Keratinocyte (primary cell): ENCODE data around the gene ITIH2. TPM values are rescaled to one million over a fixed set of nuclear protein-coding genes. Genes with fewer than 3 reads are reported as not detected.

ENCODE experiments used
- DNase-seq: peaks from one replicate; pipeline ENCODE4 v3.0.0-alpha.2; 2011; ENCODE audit warnings: low read depth, missing footprints, low spot score
- FAIRE-seq: peaks from 2 replicates; lab custom pipeline; 2011; peaks lifted over from hg19 to GRCh38; lab: Jason Lieb, UNC
- H2AFZ ChIP-seq: 2 replicates; pipeline ENCODE4 v1.6.0; 2012; ENCODE audit warnings: low read length, control low read depth, inconsistent platforms; ENCODE audit not compliant: control insufficient read depth
- H3K27ac ChIP-seq: 2 replicates; pipeline ENCODE4 v1.5.1; 2011; ENCODE audit warnings: low read length; ENCODE audit not compliant: control insufficient read depth, insufficient read depth
- H3K27me3 ChIP-seq: 3 replicates; pipeline ENCODE4 v1.6.0; 2011; ENCODE audit warnings: low read length; ENCODE audit not compliant: control insufficient read depth, insufficient read depth; ENCODE audit errors: extremely low read depth
- H3K36me3 ChIP-seq, 2 experiments: 2 replicates in 1 of 2; 3 replicates in 1 of 2; pipeline ENCODE4 v1.5.1; 2011; ENCODE audit warnings: low read length in 2 of 2, mild to moderate bottlenecking in 1 of 2; ENCODE audit not compliant: control insufficient read depth in 2 of 2, insufficient read depth in 2 of 2; ENCODE audit errors: extremely low read depth in 1 of 2
- H3K4me1 ChIP-seq: 3 replicates; pipeline ENCODE4 v1.5.1; 2011; ENCODE audit warnings: low read length; ENCODE audit not compliant: control insufficient read depth, insufficient read depth; ENCODE audit errors: extremely low read depth
- H3K4me2 ChIP-seq: 3 replicates; pipeline ENCODE4 v1.6.0; 2011; ENCODE audit warnings: low read depth, low read length; ENCODE audit not compliant: control insufficient read depth, insufficient read depth; ENCODE audit errors: extremely low read depth
- H3K4me3 ChIP-seq, 3 experiments: fragments of 200-600 bp in 1 of 3; sonication (generic) in 1 of 3; 2 replicates in 2 of 3; 3 replicates in 1 of 3; pipeline ENCODE4 v1.5.1; 2011 to 2016; ENCODE audit warnings: low read length in 3 of 3, mild to moderate bottlenecking in 3 of 3, control low read depth in 2 of 3, inconsistent platforms in 1 of 3, low read depth in 1 of 3, mixed read lengths in 1 of 3, mixed run types in 1 of 3, moderate library complexity in 1 of 3; ENCODE audit not compliant: control insufficient read depth in 2 of 3, insufficient read depth in 2 of 3; ENCODE audit errors: extremely low read depth in 1 of 3
- H3K79me2 ChIP-seq: 2 replicates; pipeline ENCODE4 v1.6.0; 2012; ENCODE audit warnings: low read length; ENCODE audit not compliant: control insufficient read depth, insufficient read depth
- H3K9ac ChIP-seq: 3 replicates; pipeline ENCODE4 v1.6.0; 2011; ENCODE audit warnings: low read length; ENCODE audit not compliant: control insufficient read depth, insufficient read depth; ENCODE audit errors: extremely low read depth
- H3K9me1 ChIP-seq: 3 replicates; pipeline ENCODE4 v1.6.0; 2011; ENCODE audit warnings: low read length; ENCODE audit not compliant: control insufficient read depth, insufficient read depth; ENCODE audit errors: extremely low read depth
- H3K9me3 ChIP-seq: 2 replicates; pipeline ENCODE4 v1.5.1; 2012; ENCODE audit warnings: low read depth, low read length; ENCODE audit not compliant: control insufficient read depth
- H4K20me1 ChIP-seq: 3 replicates; pipeline ENCODE4 v1.6.0; 2011; ENCODE audit warnings: low read length; ENCODE audit not compliant: control insufficient read depth, insufficient read depth; ENCODE audit errors: extremely low read depth
- EZH2 ChIP-seq: IDR thresholded peaks from one replicate; pipeline ENCODE4 v1.6.1; 2012; ENCODE audit warnings: inconsistent platforms, mild to moderate bottlenecking, low read length, moderate library complexity
- dilution Hi-C: fragments of 300-500 bp; cut with MboI; formaldehyde crosslinking; loops from one replicate; pipeline ENCODE4 v1.7.0; 2020; ENCODE audit warnings: low sequenced_read_pairs; ENCODE audit not compliant: extremely low pct_ligation_motif_present
- polyA plus RNA-seq, 5 experiments: library from polyadenylated mRNA; depleted of rRNA in 3 of 5; stranded (reverse) in 3 of 5; stranded (forward) in 1 of 5; unstranded in 1 of 5; fragments of >200 nt; gene quantifications; 1 replicate in 1 of 5; 2 replicates in 3 of 5; 3 replicates in 1 of 5; pipeline versions ENCODE4 v1.2.1 to v1.2.3, GENCODE V29; 2011 to 2012; ENCODE audit warnings: missing spikeins in 2 of 5, low read depth in 1 of 5, low replicate concordance in 1 of 5
- TF ChIP-seq, protein P1 (sequence below), 3 experiments: IDR thresholded peaks in 1 of 3; conservative IDR thresholded peaks in 1 of 3; optimal IDR thresholded peaks in 1 of 3; 2 replicates in 2 of 3; 3 replicates in 1 of 3; pipeline versions ENCODE3 to v1.5.1; 2011; ENCODE audit warnings: low read length in 3 of 3, mild to moderate bottlenecking in 3 of 3, moderate library complexity in 2 of 3, control low read depth in 1 of 3, inconsistent platforms in 1 of 3; ENCODE audit not compliant: insufficient read depth in 2 of 3; ENCODE audit errors: extremely low read depth in 1 of 3

Gene ITIH2
- polyA plus RNA-seq, 1 donor (not counting 4 experiments of a cell fraction or from before 2014, with no cell fraction given) = not detected

DNA sequence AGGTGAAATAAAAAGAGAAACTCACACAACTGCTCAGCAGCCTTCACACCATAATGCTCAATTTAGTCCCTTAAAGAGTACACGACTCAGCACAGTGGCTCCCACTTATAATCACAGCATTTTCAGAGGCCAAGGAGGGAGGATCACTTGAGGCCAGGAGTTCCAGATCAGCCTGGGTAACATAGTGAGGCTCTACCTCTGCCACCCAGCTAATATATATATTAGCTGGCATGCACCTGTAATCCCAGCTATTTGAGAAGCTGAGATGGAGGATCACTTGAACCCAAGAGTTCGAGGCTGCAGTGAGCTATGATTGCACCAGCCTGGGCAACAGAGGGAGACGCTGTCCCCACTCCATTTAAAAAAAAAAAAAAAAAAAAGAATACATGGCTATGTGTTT, 2.2 kb downstream of the ITIH2 start:
- FAIRE-seq (no peak), DNase-seq (no peak)
- H3K9me1 ChIP-seq = no peaks in the 10 kb centered on the region
- H3K4me2 ChIP-seq = no peak overlapping the region
- H3K36me3 ChIP-seq = no peaks in the 10 kb centered on the region
- no peaks in the 10 kb centered on the region for H3K27me3 ChIP-seq
- no peak overlapping the region for H2AFZ ChIP-seq
- no peak for TF ChIP-seq EZH2
- TF ChIP-seq, protein P1, sequence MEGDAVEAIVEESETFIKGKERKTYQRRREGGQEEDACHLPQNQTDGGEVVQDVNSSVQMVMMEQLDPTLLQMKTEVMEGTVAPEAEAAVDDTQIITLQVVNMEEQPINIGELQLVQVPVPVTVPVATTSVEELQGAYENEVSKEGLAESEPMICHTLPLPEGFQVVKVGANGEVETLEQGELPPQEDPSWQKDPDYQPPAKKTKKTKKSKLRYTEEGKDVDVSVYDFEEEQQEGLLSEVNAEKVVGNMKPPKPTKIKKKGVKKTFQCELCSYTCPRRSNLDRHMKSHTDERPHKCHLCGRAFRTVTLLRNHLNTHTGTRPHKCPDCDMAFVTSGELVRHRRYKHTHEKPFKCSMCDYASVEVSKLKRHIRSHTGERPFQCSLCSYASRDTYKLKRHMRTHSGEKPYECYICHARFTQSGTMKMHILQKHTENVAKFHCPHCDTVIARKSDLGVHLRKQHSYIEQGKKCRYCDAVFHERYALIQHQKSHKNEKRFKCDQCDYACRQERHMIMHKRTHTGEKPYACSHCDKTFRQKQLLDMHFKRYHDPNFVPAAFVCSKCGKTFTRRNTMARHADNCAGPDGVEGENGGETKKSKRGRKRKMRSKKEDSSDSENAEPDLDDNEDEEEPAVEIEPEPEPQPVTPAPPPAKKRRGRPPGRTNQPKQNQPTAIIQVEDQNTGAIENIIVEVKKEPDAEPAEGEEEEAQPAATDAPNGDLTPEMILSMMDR (optimal IDR thresholded peaks at IDR 0.05 in 1 of 3, IDR thresholded peaks at IDR 0.05 in 1 of 3, conservative IDR thresholded peaks at IDR 0.05 in 1 of 3; ENCODE audit: extremely low read depth in 1 of 3, insufficient read depth in 2 of 3, low read length in 3 of 3) = no peak
- H3K79me2 ChIP-seq = no peaks in the 10 kb centered on the region
- H3K4me1 ChIP-seq = no peaks in the 10 kb centered on the region
- no peak overlapping the region for H3K9ac ChIP-seq
- no peak overlapping the region for H3K4me3 ChIP-seq
- no peaks in the 10 kb centered on the region for H4K20me1 ChIP-seq
- no peaks in the 10 kb centered on the region for H3K9me3 ChIP-seq
- dilution Hi-C loops = no loop called here
- no peak overlapping the region for H3K27ac ChIP-seq

DNA sequence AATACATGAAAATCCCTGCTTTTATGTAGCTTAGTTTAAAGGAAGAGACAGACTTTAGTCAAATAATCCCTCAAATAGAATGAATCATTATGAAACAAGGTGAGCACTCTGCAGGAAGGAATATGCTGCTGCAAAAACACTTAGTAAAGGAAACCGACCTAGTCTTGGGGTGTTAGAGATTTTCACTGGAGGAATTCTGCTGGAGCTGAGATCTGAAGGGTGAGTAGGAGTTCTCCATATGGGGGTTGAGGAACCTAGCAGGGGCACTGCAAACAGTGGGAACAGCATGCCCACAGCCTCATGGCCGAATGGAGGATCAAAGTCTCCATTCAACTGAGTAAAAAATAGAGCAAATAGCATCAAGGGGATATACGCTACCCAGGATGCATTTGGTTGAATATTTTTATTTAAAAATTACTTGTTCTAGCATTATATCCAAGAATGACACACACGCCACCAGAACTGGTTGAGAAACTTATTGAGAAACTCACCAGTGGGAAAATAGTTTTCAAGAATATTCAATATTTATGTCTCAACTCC, 3.5 kb downstream of the ITIH2 start:
- H3K79me2 ChIP-seq = no peaks in the 10 kb centered on the region
- no peaks in the 10 kb centered on the region for H3K27me3 ChIP-seq
- H4K20me1 ChIP-seq = no peaks in the 10 kb centered on the region
- no peak overlapping the region for H3K4me2 ChIP-seq
- H3K27ac ChIP-seq = no peak overlapping the region
- no peak overlapping the region for H3K9ac ChIP-seq
- dilution Hi-C loops = no loop called here
- no peak overlapping the region for H2AFZ ChIP-seq
- H3K9me1 ChIP-seq = no peaks in the 10 kb centered on the region
- H3K9me3 ChIP-seq = no peaks in the 10 kb centered on the region
- DNase-seq = no peak
- TF ChIP-seq EZH2 = no peak
- TF ChIP-seq, protein P1 (optimal IDR thresholded peaks at IDR 0.05 in 1 of 3, IDR thresholded peaks at IDR 0.05 in 1 of 3, conservative IDR thresholded peaks at IDR 0.05 in 1 of 3; ENCODE audit: extremely low read depth in 1 of 3, insufficient read depth in 2 of 3, low read length in 3 of 3) = no peak
- H3K4me3 ChIP-seq = no peak overlapping the region
- FAIRE-seq = no peak
- no peaks in the 10 kb centered on the region for H3K36me3 ChIP-seq
- H3K4me1 ChIP-seq = no peaks in the 10 kb centered on the region
